NCI-H2227 (cell line): ENCODE results near the gene SEPTIN12.
A peak's percentile ranks its signal among the peaks of the same experiment; 100 is the strongest.

ENCODE experiments used
- DNase-seq: peaks from one replicate; lab custom pipeline; 2025; ENCODE audit not compliant: unreplicated experiment; lab: John Stamatoyannopoulos, UW

SEPTIN12 gene

DNA sequence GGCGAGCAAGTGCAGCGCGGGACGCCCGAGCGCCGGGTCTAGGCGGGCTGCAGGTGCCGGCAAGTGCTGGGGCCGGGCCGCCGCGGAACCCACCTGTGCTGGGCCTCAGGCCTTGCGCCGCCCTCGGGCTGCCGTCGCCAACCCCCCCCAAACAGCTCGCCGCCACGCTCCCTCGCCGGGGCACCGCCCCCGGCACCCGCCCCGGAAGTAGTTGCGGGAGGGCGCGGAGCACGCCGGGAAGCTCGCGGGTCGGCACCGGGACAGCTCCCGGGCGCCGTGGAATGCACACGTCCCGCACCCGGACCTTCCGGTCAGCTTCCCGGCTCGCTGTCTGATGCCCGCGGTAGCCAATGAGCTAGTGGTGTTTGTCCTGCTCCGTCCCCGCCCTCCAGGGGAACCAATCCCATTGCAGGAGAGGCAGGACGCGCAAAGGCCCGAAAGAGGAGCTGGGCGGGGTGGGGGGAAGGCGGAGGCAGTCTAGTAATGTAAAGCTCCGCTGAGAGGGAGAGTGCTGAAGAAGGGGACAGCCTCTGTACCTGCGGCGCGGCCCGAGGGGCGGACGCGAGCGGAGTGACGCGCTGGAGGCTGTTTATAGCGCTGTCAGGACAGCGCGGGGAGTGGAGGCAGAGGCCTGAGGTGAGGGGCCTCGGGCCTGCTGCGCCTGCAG, 53.9 kb downstream of the SEPTIN12 start, which contains the start of the genes ANKS3 and DNAAF8:
TSS of gene ANKS3 (minus strand) at position 209 of the 667 bp plus-strand sequence. CDS start 4,122 bp downstream, outside the sequence.
TSS of gene DNAAF8 (plus strand) at position 475 of the 667 bp plus-strand sequence. CDS start 1,978 bp downstream, outside the sequence.
- DNase-seq = peak; percentile 98

DNA sequence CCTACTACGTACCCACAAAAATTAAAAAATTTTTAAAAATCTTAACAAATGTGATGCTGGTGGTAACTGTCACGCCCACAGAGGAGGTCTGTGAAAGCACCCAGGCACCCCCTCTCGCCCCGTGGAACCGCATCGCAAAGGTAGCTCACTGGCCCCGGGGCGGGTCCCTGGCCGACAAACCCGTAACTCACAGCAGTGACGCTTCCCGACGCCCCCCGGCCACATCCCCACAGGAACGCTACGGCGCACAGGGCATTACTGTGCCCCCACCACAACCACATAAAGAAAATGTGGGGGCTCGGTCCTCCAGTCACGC, 54.4 kb downstream of the SEPTIN12 start:
- peak; percentile 77 for DNase-seq

DNA sequence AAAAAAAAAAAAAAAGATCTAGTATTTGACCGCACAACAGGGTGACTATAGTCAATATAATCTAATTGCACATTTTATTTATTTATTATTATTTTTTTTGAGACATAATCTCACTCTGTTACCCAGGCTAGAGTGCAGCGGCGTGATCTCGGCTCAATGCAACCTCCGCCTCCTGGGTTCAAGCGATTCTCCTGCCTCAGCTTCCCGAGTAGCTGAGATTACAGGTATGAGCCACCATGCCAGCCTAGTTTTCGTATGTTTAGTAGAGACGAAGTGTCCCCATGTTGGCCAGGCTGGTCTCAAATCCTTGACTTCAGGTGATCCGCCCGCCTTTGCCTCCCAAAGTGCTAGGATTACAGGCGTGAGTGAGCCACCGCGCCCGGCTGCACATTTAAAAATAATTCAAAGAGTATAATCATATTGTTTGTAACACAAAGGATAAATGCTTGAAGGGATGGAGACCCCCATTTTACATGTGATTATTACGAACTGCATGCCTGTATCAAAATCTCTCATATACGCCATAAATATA, 54.9 kb downstream of the SEPTIN12 start:
- DNase-seq = no peak

DNA sequence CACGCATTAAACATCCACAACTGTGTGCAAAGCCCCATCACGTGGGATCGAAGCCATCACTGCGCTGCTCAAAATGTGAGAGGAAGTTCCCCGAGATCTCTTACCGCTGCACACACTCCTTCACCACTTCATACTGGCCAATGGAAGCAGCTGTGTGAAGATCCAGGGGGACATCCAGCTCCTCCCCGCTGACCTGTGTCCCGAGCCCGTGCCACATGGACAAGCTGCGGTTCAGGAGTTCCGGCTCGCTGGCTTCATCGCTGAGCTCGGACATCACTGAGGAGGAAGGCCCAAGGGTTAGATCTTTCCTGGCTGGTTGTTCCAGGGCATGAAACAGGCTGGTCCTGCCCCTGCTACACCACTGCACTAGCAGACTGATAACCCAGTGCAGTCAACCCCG, 58.3 kb downstream of the SEPTIN12 start:
- no peak for DNase-seq

DNA sequence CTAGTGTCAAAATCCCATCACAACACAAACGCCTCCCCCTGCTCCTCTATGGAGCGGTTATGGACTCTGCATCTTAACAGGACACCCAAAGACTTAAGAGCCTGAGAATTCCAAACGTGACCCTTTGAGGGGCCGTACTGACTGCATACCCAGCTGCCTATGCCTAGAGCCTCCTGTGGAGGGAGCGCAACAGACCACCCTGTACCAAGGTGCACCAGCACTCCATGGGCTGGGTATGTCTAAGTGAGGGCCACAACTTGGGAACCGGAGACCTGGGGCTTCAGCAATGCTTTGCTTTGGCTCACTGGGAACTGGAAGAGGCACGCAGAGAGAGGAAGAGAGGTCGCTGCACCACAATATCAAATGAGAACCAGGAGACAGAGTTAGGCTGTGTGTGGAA, 59.5 kb downstream of the SEPTIN12 start:
- no peak for DNase-seq
